HG03139 (cell line): Measurements from ENCODE around the gene NUDT16L1.
"Not testable (repeated sequence)": the region's sequence is repeated elsewhere in the genome, so short reads cannot be mapped to it uniquely, and the experiment has no call there.

ENCODE experiments used
- ATAC-seq: cut with Tn5 transposase; IDR thresholded peaks from one replicate; pipeline ENCODE4 v1.9.1; 2021; ENCODE audit not compliant: unreplicated experiment

The NUDT16L1 gene

GRCh38 chr16:4693296-4693955, at the start of gene NUDT16L1:
NUDT16L1 (plus strand) TSS chr16:4693562; CDS start chr16:4693727, 165 bp downstream.
- ATAC-seq = peak; percentile 86

GRCh38 chr16:4646773-4647643, 46.4 kb upstream of the NUDT16L1 start:
- no peak for ATAC-seq

GRCh38 chr16:4647644-4647980, 45.8 kb upstream of the NUDT16L1 start:
- no peak for ATAC-seq

- no peak for ATAC-seq
Measured at GRCh38 chr16:4648917-4649316, 44.4 kb upstream of the NUDT16L1 start.

- no peak for ATAC-seq
Measured at GRCh38 chr16:4649744-4650442, 43.5 kb upstream of the NUDT16L1 start.

- not testable (repeated sequence) for ATAC-seq
Measured at GRCh38 chr16:4650443-4651074, 42.8 kb upstream of the NUDT16L1 start.

- peak; percentile 41 for ATAC-seq
Measured at GRCh38 chr16:4651827-4652226, 41.5 kb upstream of the NUDT16L1 start.

- ATAC-seq = no peak
Measured at GRCh38 chr16:4652561-4652960, 40.8 kb upstream of the NUDT16L1 start.

GRCh38 chr16:4654011-4654963, 39.1 kb upstream of the NUDT16L1 start:
- ATAC-seq = no peak

- ATAC-seq = no peak
Measured at GRCh38 chr16:4654964-4655590, 38.3 kb upstream of the NUDT16L1 start.

GRCh38 chr16:4655801-4656200, 37.6 kb upstream of the NUDT16L1 start:
- ATAC-seq = no peak

GRCh38 chr16:4656221-4656620, 37.1 kb upstream of the NUDT16L1 start:
- no peak for ATAC-seq

- no peak for ATAC-seq
Measured at GRCh38 chr16:4656695-4657686, 36.4 kb upstream of the NUDT16L1 start.

GRCh38 chr16:4659363-4660353, 33.7 kb upstream of the NUDT16L1 start:
- no peak for ATAC-seq

GRCh38 chr16:4660454-4661007, 32.8 kb upstream of the NUDT16L1 start:
- ATAC-seq = no peak

GRCh38 chr16:4661661-4662060, 31.7 kb upstream of the NUDT16L1 start:
- ATAC-seq = no peak

GRCh38 chr16:4663465-4663776, 29.9 kb upstream of the NUDT16L1 start:
- ATAC-seq = no peak
